ENCODE measurements around the gene NTMT1. TPM values are rescaled to one million over a fixed set of nuclear protein-coding genes. Genes with fewer than 3 reads are reported as not detected.

Gene NTMT1
- total and polyA plus RNA-seq, 9 of the 15 experiments (the other 6 are each of a cell fraction or from before 2014, with no cell fraction given): 42.1 to 116 (median 74.7) TPM

GRCh38 chr9:129626079-129626624 is at the start of gene NTMT1 (continued):
- TF ChIP-seq DEAF1 (CRISPR knock-in tag; IDR thresholded peaks at IDR 0.05) (no peak), ZNF277 (CRISPR knock-in tag; IDR thresholded peaks at IDR 0.05; ENCODE audit: borderline replicate concordance) (no peak), GTF2A2 (tag; IDR thresholded peaks at IDR 0.05) (no peak), MBD2 (IDR thresholded peaks at IDR 0.05; ENCODE audit: borderline replicate concordance, low read depth) (peak; percentile 80; the same call in 1 of the 2 replicates), NKRF (IDR thresholded peaks at IDR 0.05; ENCODE audit: borderline replicate concordance) (peak; percentile 98), L3MBTL2 (IDR thresholded peaks at IDR 0.05) (peak; percentile 83), ARID4B (CRISPR knock-in tag; IDR thresholded peaks at IDR 0.05) (peak; percentile 92), ZBTB8A (IDR thresholded peaks at IDR 0.05; ENCODE audit: partially characterized antibody) (no peak), CBFB (CRISPR knock-in tag; IDR thresholded peaks at IDR 0.05) (0 out of 2 replicates have a peak, but pooled peaks have one; percentile 24), ZNF121 (CRISPR knock-in tag; conservative IDR thresholded peaks at IDR 0.05) (no peak), ELF1 (tag; IDR thresholded peaks at IDR 0.05) (no peak), GATAD2A (IDR thresholded peaks at IDR 0.05) (peak; percentile 70), TAF1 (IDR thresholded peaks at IDR 0.05; ENCODE audit: control insufficient read depth, extremely low read depth, insufficient read depth, low read length, severe bottlenecking) (peak; percentile 70), PBX2 (CRISPR knock-in tag; IDR thresholded peaks at IDR 0.05; ENCODE audit: low read depth) (no peak), PBX2 (tag; conservative IDR thresholded peaks at IDR 0.05; ENCODE audit: low read depth) (no peak)

Data from K562 (cell line).